GM12892 (cell line): ENCODE measurements around the gene CEBPE.

Experiments used
- POLR2A ChIP-seq: IDR thresholded peaks from 2 replicates; pipeline ENCODE4 v1.6.1; 2011; ENCODE audit warnings: low read depth, low read length, control low read depth
- TAF1 ChIP-seq: IDR thresholded peaks from 2 replicates; pipeline ENCODE4 v1.6.1; 2011; ENCODE audit warnings: low read depth, mild to moderate bottlenecking, control low read depth, low read length, borderline replicate concordance

DNA sequence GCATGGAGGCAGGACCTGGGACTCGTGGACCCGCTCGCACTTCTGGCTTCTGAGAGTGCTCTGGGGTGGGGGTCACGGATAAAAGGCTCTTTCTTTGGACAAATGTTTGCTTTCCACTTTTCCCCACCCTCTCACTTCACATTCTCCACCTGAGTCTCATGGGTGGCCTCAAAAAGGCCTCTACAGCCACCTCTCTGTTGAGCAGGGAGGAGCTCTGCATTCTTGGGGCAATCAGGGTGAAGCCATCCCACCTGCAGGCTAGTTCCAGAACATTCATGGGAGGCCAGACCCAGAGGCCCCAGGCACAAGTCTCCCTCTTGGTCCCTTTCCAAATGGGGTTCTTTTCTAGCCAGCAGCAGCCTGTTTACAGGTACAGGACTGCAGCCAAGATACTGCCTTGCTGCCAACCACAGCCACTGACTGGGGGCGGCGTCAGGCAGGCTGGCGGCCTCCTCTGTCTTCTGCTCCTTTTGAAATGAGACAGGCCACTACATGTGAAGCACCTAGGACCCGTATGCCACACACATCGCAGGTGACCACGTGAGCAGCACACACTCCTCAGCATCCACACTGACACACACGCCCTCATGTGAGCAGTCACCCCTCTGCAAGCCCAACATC is 18.2 kb upstream of the CEBPE start:
- TF ChIP-seq POLR2A (no peak), TAF1 (no peak)
